ENCODE data around the gene DDN. TPM values are rescaled to one million over a fixed set of nuclear protein-coding genes. Genes with fewer than 3 reads are reported as not detected.

DDN gene
- total and polyA plus RNA-seq, 2 donors (not counting 1 experiment from before 2014, with no cell fraction given): 0.10 to 0.75 TPM

DNA sequence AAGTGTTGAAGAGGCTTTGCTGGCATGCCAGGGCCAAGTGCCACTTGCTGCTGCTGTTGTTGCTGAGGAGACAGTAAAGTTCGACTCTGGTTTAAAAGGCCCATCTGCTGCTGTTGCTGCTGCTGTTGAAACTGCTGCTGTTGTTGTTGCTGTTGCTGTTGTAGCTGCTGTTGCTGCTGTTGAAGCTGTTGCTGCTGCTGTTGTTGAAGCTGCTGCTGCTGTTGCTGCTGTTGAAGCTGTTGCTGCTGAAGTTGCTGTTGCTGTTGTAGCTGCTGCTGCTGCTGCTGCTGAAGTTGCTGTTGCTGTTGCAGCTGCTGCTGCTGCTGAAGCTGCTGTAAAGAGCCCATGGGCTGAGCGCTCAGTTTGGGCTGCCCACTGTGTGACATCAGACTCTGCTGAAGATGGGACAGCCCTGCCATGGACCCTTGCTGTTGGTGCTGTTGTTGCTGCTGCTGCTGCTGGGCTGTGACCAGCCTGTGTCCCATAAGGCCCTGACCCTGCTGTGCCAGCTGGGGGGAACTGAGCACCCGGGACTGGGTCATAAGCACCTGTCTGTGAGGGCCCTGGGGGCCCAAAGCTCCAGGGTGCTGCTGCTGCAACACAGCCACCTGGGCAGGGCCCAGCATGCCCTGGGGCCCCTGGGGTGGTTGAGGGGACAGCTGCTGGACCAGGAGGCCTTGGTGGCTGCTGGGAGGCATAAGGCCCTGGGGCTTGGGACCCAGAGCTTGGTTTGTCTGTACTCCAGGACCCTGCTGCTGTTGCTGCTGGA is 33.7 kb upstream of the DDN start:
- Histone ChIP-seq H3K79me2 (ENCODE audit: control insufficient read depth, insufficient read depth, low read length) (peaks cover 16% of the 10 kb centered on the region), H4K20me1 (ENCODE audit: control insufficient read depth, insufficient read depth, low read length, poor library complexity, severe bottlenecking) (peaks cover 20% of the 10 kb centered on the region), H3K27ac (ENCODE audit: low read length in 2 of 2) (no peak overlapping the region), H3K27me3 (replicated peaks in 1 of 4; ENCODE audit: control extremely low read depth in 1 of 4, control insufficient read depth in 3 of 4, insufficient read depth in 4 of 4, low read length in 3 of 4) (no peaks in the 10 kb centered on the region), H2AFZ (ENCODE audit: insufficient read depth, low read depth, low read length, poor library complexity, severe bottlenecking) (no peak overlapping the region), H3K9me3 (ENCODE audit: control extremely low read depth in 1 of 3, control insufficient read depth in 2 of 3, insufficient read depth in 1 of 3, low read length in 2 of 3) (no peaks in the 10 kb centered on the region), H3K4me3 (ENCODE audit: control extremely low read depth in 1 of 5, extremely low read depth in 1 of 5, insufficient read depth in 1 of 5, low read depth in 2 of 5, low read length in 4 of 5) (no peak overlapping the region), H3K4me2 (replicated peaks; ENCODE audit: low read depth, low read length, poor library complexity, severe bottlenecking) (no peak overlapping the region), H3K9ac (ENCODE audit: low read length) (no peak overlapping the region), H3K4me1 (ENCODE audit: control insufficient read depth in 2 of 2, insufficient read depth in 2 of 2, low read length in 2 of 2) (no peaks in the 10 kb centered on the region), H3K36me3 (replicated peaks in 1 of 2; ENCODE audit: control extremely low read depth in 1 of 2, control insufficient read depth in 1 of 2, extremely low read depth in 1 of 2, insufficient read depth in 2 of 2, low read length in 1 of 2) (peaks cover 0 to 63% of the 10 kb centered on the region in 2 experiments)
- POLR2A ChIA-PET: no interaction called here
- peak overlapping the region; percentile 15 for H3K27ac Mint-ChIP-seq
- H3K27me3 Mint-ChIP-seq: no peaks in the 10 kb centered on the region
- intact Hi-C loops (cut with micrococcal nuclease): no loop called here
- TF ChIP-seq EZH2 (IDR thresholded peaks at IDR 0.05; ENCODE audit: borderline replicate concordance, insufficient read depth, low read depth, low read length, poor library complexity, severe bottlenecking): no peak
- TF ChIP-seq, protein P1, sequence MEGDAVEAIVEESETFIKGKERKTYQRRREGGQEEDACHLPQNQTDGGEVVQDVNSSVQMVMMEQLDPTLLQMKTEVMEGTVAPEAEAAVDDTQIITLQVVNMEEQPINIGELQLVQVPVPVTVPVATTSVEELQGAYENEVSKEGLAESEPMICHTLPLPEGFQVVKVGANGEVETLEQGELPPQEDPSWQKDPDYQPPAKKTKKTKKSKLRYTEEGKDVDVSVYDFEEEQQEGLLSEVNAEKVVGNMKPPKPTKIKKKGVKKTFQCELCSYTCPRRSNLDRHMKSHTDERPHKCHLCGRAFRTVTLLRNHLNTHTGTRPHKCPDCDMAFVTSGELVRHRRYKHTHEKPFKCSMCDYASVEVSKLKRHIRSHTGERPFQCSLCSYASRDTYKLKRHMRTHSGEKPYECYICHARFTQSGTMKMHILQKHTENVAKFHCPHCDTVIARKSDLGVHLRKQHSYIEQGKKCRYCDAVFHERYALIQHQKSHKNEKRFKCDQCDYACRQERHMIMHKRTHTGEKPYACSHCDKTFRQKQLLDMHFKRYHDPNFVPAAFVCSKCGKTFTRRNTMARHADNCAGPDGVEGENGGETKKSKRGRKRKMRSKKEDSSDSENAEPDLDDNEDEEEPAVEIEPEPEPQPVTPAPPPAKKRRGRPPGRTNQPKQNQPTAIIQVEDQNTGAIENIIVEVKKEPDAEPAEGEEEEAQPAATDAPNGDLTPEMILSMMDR (IDR thresholded peaks at IDR 0.05): no peak
- H3K4me3 Mint-ChIP-seq: no peak overlapping the region
- no peaks in the 10 kb centered on the region for H3K9me3 Mint-ChIP-seq (ENCODE audit: insufficient read depth)
- no peak for DNase-seq
- WGBS (ENCODE audit: insufficient coverage): 72% methylated on average over 3 of the region's 3 CpGs
- ATAC-seq (ENCODE audit: low read depth): no peak
- H3K4me1 Mint-ChIP-seq: no peaks in the 10 kb centered on the region
- CTCF ChIA-PET: interaction anchor here (0.5 to 2.9 kb wide), 5 partner anchors 11 to 173 kb away, joined by 3 to 9 read pairs (median 4); no protein-coding TSS in a partner anchor

DNA sequence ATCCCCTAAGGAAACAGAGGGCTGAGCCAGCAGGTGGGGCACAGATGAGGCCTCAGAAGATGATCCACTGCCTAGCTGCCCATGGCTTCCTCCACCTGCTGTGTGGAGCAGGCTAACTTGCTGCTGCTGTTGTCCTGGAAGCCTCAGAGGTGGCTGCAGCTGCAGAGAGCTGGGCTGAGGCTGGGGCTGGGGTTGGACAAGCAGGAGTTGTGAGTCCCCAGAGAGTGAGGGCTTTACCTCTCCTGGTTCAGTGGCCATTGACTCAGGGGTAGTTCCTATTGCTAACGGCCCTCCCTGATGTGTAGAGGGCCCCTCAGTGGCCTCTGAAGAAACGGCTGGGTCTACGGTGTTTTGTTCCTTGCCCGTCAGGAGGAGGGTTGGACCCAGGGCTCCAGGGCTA is 33.1 kb upstream of the DDN start:
- Histone ChIP-seq H3K4me1 (ENCODE audit: control insufficient read depth in 2 of 2, insufficient read depth in 2 of 2, low read length in 2 of 2) (no peaks in the 10 kb centered on the region), H3K27me3 (replicated peaks in 1 of 4; ENCODE audit: control extremely low read depth in 1 of 4, control insufficient read depth in 3 of 4, insufficient read depth in 4 of 4, low read length in 3 of 4) (no peaks in the 10 kb centered on the region), H3K9me3 (ENCODE audit: control extremely low read depth in 1 of 3, control insufficient read depth in 2 of 3, insufficient read depth in 1 of 3, low read length in 2 of 3) (no peaks in the 10 kb centered on the region), H3K36me3 (replicated peaks in 1 of 2; ENCODE audit: control extremely low read depth in 1 of 2, control insufficient read depth in 1 of 2, extremely low read depth in 1 of 2, insufficient read depth in 2 of 2, low read length in 1 of 2) (peaks cover 0 to 63% of the 10 kb centered on the region in 2 experiments), H4K20me1 (ENCODE audit: control insufficient read depth, insufficient read depth, low read length, poor library complexity, severe bottlenecking) (peaks cover 16% of the 10 kb centered on the region), H3K4me3 (ENCODE audit: control extremely low read depth in 1 of 5, extremely low read depth in 1 of 5, insufficient read depth in 1 of 5, low read depth in 2 of 5, low read length in 4 of 5) (no peak overlapping the region), H3K9ac (ENCODE audit: low read length) (no peak overlapping the region), H3K27ac (ENCODE audit: low read length in 2 of 2) (no peak overlapping the region), H3K79me2 (ENCODE audit: control insufficient read depth, insufficient read depth, low read length) (peaks cover 15% of the 10 kb centered on the region), H2AFZ (ENCODE audit: insufficient read depth, low read depth, low read length, poor library complexity, severe bottlenecking) (no peak overlapping the region), H3K4me2 (replicated peaks; ENCODE audit: low read depth, low read length, poor library complexity, severe bottlenecking) (no peak overlapping the region)
- Mint-ChIP-seq H3K27ac (peak overlapping the region; percentile 15), H3K27me3 (no peaks in the 10 kb centered on the region), H3K4me1 (no peaks in the 10 kb centered on the region), H3K9me3 (ENCODE audit: insufficient read depth) (no peaks in the 10 kb centered on the region), H3K4me3 (no peak overlapping the region)
- DNase-seq (no peak), ATAC-seq (ENCODE audit: low read depth) (no peak)
- 50% methylated on average over 4 of the region's 4 CpGs for WGBS (ENCODE audit: insufficient coverage)
- TF ChIP-seq EZH2 (IDR thresholded peaks at IDR 0.05; ENCODE audit: borderline replicate concordance, insufficient read depth, low read depth, low read length, poor library complexity, severe bottlenecking): no peak
- TF ChIP-seq, protein P1 (IDR thresholded peaks at IDR 0.05): no peak
- intact Hi-C loops (cut with micrococcal nuclease): no loop called here
- CTCF ChIA-PET: interaction anchor here (0.5 to 2.9 kb wide), 4 partner anchors 11 to 174 kb away, joined by 3 to 9 read pairs (median 4); no protein-coding TSS in a partner anchor
- POLR2A ChIA-PET: no interaction called here

All from B cell (primary cell).